ENCODE data around the gene FOXA3. TPM values are rescaled to one million over a fixed set of nuclear protein-coding genes. Genes with fewer than 3 reads are reported as not detected.

FOXA3 gene
- total RNA-seq, 2 experiments from 2014 or later, result not detected

- Histone ChIP-seq H3K4me1 (ENCODE audit: insufficient read depth, low read length, poor library complexity, severe bottlenecking) (no peaks in the 10 kb centered on the region), H3K36me3 (ENCODE audit: insufficient read depth, low read length) (no peaks in the 10 kb centered on the region), H4K20me1 (ENCODE audit: insufficient read depth, low read length) (no peaks in the 10 kb centered on the region), H3K79me2 (ENCODE audit: insufficient read depth, low read depth, low read length) (no peaks in the 10 kb centered on the region), H3K9me2 (ENCODE audit: insufficient read depth, low read length) (no peaks in the 10 kb centered on the region), H3K9me3 (ENCODE audit: low read length) (no peaks in the 10 kb centered on the region), H3K4me2 (ENCODE audit: low read length) (no peak overlapping the region), H3K27ac (ENCODE audit: low read depth, low read length, poor library complexity, severe bottlenecking) (no peak overlapping the region), H2AFZ (ENCODE audit: low read length) (no peak overlapping the region), H3K4me3 (ENCODE audit: low read depth, low read length, poor library complexity, severe bottlenecking) (no peak overlapping the region)
- no TSS peak for BruUV-seq (replicated peaks)
- no peak for TF ChIP-seq EZH2phosphoT487 (IDR thresholded peaks at IDR 0.05; ENCODE audit: borderline replicate concordance, low read depth, low read length)
- TF ChIP-seq CTCF (conservative IDR thresholded peaks at IDR 0.05; ENCODE audit: low read length), result no peak
- CTCF ChIA-PET (ENCODE audit: unreplicated experiment), result no interaction called here
- DNase-seq (ENCODE audit: low spot score), result no peak
- intact Hi-C loops (cut with micrococcal nuclease; ENCODE audit: unreplicated experiment), result no loop called here
- POLR2A ChIA-PET, result no interaction called here
Measured at GRCh38 chr19:45917421-45918091, 53.4 kb downstream of the FOXA3 start.

DNA sequence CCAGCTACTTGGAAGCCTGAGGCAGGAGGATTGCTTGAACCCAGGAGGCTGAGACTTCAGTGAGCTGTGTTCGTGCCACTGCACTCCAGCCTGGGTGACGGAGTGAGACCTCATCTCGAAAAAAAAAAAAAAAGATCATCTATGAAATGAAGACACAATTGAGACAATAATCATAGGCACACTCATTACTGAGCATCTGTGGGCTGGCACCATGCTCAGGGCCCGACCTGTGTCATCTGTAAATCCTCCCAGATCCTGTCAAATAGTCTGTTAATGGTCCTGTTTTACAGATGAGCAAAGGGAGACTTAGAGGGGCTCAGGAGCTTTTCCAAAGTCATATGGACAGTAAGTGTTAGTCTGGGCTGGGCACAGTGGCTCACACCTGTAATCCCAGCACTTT is 54.6 kb downstream of the FOXA3 start:
- H3K27ac ChIP-seq (ENCODE audit: low read depth, low read length, poor library complexity, severe bottlenecking), result no peak overlapping the region
- no peaks in the 10 kb centered on the region for H3K9me2 ChIP-seq (ENCODE audit: insufficient read depth, low read length)
- intact Hi-C loops (cut with micrococcal nuclease; ENCODE audit: unreplicated experiment), result no loop called here
- BruUV-seq (replicated peaks), result no TSS peak
- TF ChIP-seq CTCF (conservative IDR thresholded peaks at IDR 0.05; ENCODE audit: low read length) (no peak), EZH2phosphoT487 (IDR thresholded peaks at IDR 0.05; ENCODE audit: borderline replicate concordance, low read depth, low read length) (no peak)
- CTCF ChIA-PET (ENCODE audit: unreplicated experiment), result no interaction called here
- H3K36me3 ChIP-seq (ENCODE audit: insufficient read depth, low read length), result no peaks in the 10 kb centered on the region
- no peak overlapping the region for H3K4me2 ChIP-seq (ENCODE audit: low read length)
- POLR2A ChIA-PET, result interaction anchor here (0.6 kb wide), 1 partner anchor 938 kb away, joined by 10 read pairs; no protein-coding TSS in a partner anchor
- no peak for DNase-seq (ENCODE audit: low spot score)
- no peaks in the 10 kb centered on the region for H3K79me2 ChIP-seq (ENCODE audit: insufficient read depth, low read depth, low read length)
- H3K4me3 ChIP-seq (ENCODE audit: low read depth, low read length, poor library complexity, severe bottlenecking), result no peak overlapping the region
- no peaks in the 10 kb centered on the region for H3K9me3 ChIP-seq (ENCODE audit: low read length)
- H3K4me1 ChIP-seq (ENCODE audit: insufficient read depth, low read length, poor library complexity, severe bottlenecking), result no peaks in the 10 kb centered on the region
- H2AFZ ChIP-seq (ENCODE audit: low read length), result no peak overlapping the region
- H4K20me1 ChIP-seq (ENCODE audit: insufficient read depth, low read length), result no peaks in the 10 kb centered on the region

- no TSS peak for BruUV-seq (replicated peaks)
- no peak for DNase-seq (ENCODE audit: low spot score)
- H4K20me1 ChIP-seq (ENCODE audit: insufficient read depth, low read length), result no peaks in the 10 kb centered on the region
- no peak overlapping the region for H3K27ac ChIP-seq (ENCODE audit: low read depth, low read length, poor library complexity, severe bottlenecking)
- no peak overlapping the region for H3K4me2 ChIP-seq (ENCODE audit: low read length)
- H3K9me3 ChIP-seq (ENCODE audit: low read length), result no peaks in the 10 kb centered on the region
- intact Hi-C loops (cut with micrococcal nuclease; ENCODE audit: unreplicated experiment), result no loop called here
- H2AFZ ChIP-seq (ENCODE audit: low read length), result no peak overlapping the region
- no peaks in the 10 kb centered on the region for H3K9me2 ChIP-seq (ENCODE audit: insufficient read depth, low read length)
- no peak overlapping the region for H3K4me3 ChIP-seq (ENCODE audit: low read depth, low read length, poor library complexity, severe bottlenecking)
- POLR2A ChIA-PET, result interaction anchor here (0.5 kb wide), 1 partner anchor 19 kb away, joined by 4 read pairs; no protein-coding TSS in a partner anchor
- no peaks in the 10 kb centered on the region for H3K36me3 ChIP-seq (ENCODE audit: insufficient read depth, low read length)
- CTCF ChIA-PET (ENCODE audit: unreplicated experiment), result no interaction called here
- TF ChIP-seq CTCF (conservative IDR thresholded peaks at IDR 0.05; ENCODE audit: low read length) (no peak), EZH2phosphoT487 (IDR thresholded peaks at IDR 0.05; ENCODE audit: borderline replicate concordance, low read depth, low read length) (no peak)
- no peaks in the 10 kb centered on the region for H3K4me1 ChIP-seq (ENCODE audit: insufficient read depth, low read length, poor library complexity, severe bottlenecking)
- H3K79me2 ChIP-seq (ENCODE audit: insufficient read depth, low read depth, low read length), result no peaks in the 10 kb centered on the region
Measured at GRCh38 chr19:45919678-45920077, 55.6 kb downstream of the FOXA3 start.

Measured in OCI-LY7 (cell line).